Epithelial cell of esophagus (primary cell): Measurements from ENCODE around the gene C19orf44.

Source experiments
- DNase-seq: peaks from one replicate; pipeline ENCODE4 v3.0.0; 2010; ENCODE audit warnings: low read depth
- H3K4me3 ChIP-seq: 2 replicates; pipeline ENCODE4 v1.5.1; 2011; ENCODE audit warnings: mild to moderate bottlenecking, low read length, control low read depth
- TF ChIP-seq, protein P1 (sequence below): IDR thresholded peaks from 2 replicates; pipeline ENCODE4 v1.5.1; 2011; ENCODE audit warnings: low read depth, mild to moderate bottlenecking, low read length, control low read depth, inconsistent platforms; ENCODE audit not compliant: insufficient read depth; ENCODE audit errors: missing control alignments

The C19orf44 gene

DNA sequence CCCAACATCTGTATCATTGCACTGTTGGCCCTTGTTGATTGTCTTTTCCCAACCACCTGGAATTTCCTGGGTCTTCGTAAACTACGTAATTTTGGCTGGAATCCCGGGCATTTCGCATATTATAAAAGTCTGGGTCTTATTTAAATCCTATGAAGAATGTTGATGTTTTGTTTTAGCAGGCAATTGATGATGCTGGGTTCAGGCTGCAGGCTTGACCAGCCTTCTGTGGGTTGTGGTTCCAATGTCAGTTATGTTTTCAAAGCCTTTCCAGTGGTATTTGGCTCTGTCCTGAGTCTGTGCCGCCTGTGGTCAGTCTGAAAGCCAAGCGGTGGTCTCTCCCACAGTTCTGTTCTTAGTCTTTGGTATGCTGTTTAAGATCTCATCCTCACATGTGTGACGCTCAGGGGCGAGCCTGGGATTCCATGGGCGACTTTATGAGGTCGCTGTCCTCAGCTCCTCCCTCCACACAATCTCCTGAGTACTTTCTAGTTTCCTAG lies 63.6 kb downstream of the C19orf44 start:
- DNase-seq: no peak
- TF ChIP-seq, protein P1, sequence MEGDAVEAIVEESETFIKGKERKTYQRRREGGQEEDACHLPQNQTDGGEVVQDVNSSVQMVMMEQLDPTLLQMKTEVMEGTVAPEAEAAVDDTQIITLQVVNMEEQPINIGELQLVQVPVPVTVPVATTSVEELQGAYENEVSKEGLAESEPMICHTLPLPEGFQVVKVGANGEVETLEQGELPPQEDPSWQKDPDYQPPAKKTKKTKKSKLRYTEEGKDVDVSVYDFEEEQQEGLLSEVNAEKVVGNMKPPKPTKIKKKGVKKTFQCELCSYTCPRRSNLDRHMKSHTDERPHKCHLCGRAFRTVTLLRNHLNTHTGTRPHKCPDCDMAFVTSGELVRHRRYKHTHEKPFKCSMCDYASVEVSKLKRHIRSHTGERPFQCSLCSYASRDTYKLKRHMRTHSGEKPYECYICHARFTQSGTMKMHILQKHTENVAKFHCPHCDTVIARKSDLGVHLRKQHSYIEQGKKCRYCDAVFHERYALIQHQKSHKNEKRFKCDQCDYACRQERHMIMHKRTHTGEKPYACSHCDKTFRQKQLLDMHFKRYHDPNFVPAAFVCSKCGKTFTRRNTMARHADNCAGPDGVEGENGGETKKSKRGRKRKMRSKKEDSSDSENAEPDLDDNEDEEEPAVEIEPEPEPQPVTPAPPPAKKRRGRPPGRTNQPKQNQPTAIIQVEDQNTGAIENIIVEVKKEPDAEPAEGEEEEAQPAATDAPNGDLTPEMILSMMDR: no peak
- H3K4me3 ChIP-seq: no peak overlapping the region

DNA sequence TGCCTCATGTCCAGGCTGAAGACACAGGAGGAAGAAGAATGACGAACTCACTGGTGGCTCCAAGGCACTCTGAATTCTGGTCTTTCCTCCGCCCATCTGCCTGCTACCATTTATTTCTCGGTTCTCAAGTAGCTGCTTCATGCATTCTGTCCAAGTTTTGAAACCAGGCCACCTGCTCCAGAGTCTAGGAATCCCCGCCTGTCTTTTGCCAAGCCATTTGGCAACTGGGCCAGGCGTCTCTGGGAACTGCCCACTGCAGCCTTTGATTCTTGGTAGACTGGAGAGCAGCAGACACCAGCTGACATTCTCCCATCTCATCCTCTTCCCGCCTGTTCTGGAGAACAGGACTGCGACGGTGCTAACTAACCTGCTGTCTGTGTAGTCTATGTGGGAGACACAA lies 65.2 kb downstream of the C19orf44 start:
- no peak overlapping the region for H3K4me3 ChIP-seq
- DNase-seq: no peak
- TF ChIP-seq, protein P1: no peak

DNA sequence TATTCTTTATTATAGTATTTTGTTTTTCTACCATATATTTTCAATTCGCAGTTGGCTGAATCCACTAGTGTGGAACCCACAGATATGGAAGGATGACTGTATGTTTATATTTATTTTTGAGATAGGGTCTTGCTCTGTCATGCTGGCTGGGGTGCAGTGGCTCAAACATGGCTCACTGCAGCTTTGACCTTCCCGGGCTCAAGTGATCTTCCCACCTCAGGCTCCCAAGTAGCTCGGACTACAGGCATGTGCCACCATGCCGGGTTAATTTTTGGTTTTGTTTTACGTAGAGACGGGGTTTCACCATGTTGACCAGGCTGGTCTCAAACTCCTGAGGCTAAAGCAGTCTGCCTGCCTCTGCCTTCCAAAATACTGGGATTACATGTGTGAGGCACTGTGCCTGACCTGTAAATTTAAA lies 66.4 kb downstream of the C19orf44 start:
- no peak overlapping the region for H3K4me3 ChIP-seq
- DNase-seq: no peak
- TF ChIP-seq, protein P1: no peak

DNA sequence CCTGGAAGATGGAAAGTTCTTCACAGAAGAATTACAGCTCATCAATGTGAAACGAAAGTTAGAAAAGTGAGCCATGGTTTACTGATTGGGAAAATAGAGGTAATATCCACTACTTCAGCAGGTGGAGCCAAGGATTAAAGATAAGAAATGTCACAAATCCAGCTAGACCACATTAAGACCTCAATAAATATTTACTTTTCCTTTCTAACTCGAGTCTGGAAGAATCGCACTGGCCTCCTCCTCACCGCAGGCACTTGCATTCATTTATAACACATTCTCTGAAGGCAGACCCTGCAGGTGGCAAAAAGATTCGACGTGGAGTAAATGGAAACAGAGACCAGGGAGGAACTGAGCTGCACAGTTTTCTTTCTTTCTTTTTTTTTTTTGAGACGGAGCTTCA lies 68.6 kb downstream of the C19orf44 start:
- DNase-seq: no peak
- TF ChIP-seq, protein P1: no peak
- H3K4me3 ChIP-seq: no peak overlapping the region

DNA sequence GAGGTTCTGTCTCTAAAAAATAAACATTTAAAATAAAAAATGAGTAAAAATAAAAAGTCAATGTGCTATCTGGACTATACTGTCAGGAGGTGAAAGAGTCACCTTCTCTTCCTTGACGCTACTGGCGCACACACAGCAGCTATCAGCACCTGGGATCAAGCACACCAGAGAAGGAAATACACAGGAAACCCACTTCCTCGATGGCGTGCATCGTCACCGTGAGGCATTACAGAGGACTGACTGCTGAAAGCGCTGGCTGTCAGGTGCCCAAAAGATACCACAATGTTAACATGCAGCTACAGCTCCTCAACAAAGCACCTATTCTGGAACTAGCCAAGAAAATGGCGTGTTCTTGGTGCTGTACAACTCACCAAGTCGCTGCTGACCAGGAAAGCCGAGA lies 70.0 kb downstream of the C19orf44 start:
- H3K4me3 ChIP-seq: no peak overlapping the region
- no peak for DNase-seq
- TF ChIP-seq, protein P1: no peak

DNA sequence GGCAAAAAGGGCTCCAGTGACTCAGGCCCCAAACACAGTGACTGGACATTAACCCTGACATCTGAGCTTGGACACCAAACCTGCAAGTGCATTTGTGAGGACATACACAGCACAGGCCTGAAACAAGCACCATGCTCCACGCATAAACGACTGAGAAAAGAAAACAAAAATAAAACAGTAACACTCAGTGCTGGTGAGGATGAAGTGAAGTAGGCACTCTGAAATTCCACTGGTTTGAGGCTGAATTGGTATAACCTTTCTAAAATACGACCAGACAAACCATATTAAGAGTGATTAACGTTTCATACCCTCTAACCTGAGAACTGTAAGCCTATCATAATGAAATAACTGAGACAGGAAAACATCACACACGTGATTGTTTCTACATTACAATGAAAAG lies 70.5 kb downstream of the C19orf44 start:
- no peak for DNase-seq
- TF ChIP-seq, protein P1: no peak
- no peak overlapping the region for H3K4me3 ChIP-seq

DNA sequence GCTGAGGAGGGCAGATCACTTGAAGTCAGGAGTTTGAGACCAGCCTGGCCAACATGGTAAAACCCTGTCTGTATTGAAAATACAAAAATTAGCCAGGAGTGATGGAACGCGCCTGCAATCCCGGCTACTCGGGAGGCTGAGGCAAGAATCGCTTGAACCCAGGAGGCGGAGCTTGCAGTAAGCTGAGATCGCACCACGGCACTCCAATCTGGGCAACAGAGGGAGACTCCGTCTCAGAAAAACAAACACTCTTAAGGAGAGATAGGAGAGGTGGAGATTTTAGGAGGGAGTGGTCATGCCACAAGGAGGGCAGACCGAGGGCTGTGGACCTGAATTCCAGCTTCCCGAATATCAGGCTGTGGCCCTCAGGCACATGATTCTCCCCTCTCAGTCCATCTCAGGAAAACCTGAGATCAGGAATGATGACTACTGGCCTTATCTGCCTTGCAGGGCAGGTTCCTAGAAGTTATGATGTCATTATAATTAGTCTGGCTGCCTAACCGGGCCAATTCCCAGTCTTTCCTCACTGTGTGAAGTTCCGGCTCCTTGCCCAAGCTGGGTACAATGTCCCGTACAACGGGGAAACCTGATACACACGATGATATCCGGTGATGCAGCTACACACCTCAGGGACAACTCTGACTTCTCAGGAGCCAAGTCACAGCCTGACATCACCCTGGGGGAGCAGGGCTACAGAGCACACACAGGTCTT lies 73.6 kb downstream of the C19orf44 start:
- no peak overlapping the region for H3K4me3 ChIP-seq
- TF ChIP-seq, protein P1: no peak
- DNase-seq: peak; percentile 68
